Caco-2 (cell line): Measurements from ENCODE around the gene NAA80. TPM values are rescaled to one million over a fixed set of nuclear protein-coding genes. Genes with fewer than 3 reads are reported as not detected.
A peak's percentile ranks its signal among the peaks of the same experiment; 100 is the strongest.

Experiments used
- BruUV-seq: library from RNA; stranded (reverse); fragments of 400-500 nt; replicated peaks from 2 replicates; lab custom pipeline; 2021; lab: Mats Ljungman, UMichigan
- CTCF ChIA-PET: fragments of 300-600 bp; sonication (Branson Sonifier 250); formaldehyde crosslinking; loops from one replicate; lab custom pipeline; 2022; ENCODE audit warnings: antibody characterized with exemption; lab: Charles Lee
- POLR2A ChIA-PET: fragments of 300-600 bp; sonication (Branson Sonifier 250); formaldehyde crosslinking; loops from one replicate; lab custom pipeline; 2022; ENCODE audit warnings: antibody characterized with exemption; lab: Charles Lee
- DNase-seq, 2 experiments: peaks; one replicate each; pipeline versions ENCODE4 v3.0.0 to v3.0.0-alpha.2; 2020 to 2022
- H3K27me3 ChIP-seq: replicated peaks from 2 replicates; pipeline ENCODE4 v1.6.0; 2011; ENCODE audit warnings: low read length; ENCODE audit not compliant: control insufficient read depth, insufficient read depth
- H3K36me3 ChIP-seq: 2 replicates; pipeline ENCODE4 v1.5.1; 2011; ENCODE audit warnings: low read length; ENCODE audit not compliant: control insufficient read depth, insufficient read depth
- H3K4me1 ChIP-seq: fragments of 250-450 bp; sonication (Bioruptor Pico); 2 replicates; pipeline ENCODE4 v1.5.1; 2020; ENCODE audit warnings: mild to moderate bottlenecking
- H3K4me3 ChIP-seq: 2 replicates; pipeline ENCODE4 v1.5.1; 2011; ENCODE audit warnings: low read depth, mild to moderate bottlenecking, control low read depth, low read length
- H3K9me3 ChIP-seq: fragments of 250-450 bp; sonication (Bioruptor Pico); 2 replicates; pipeline ENCODE4 v1.5.1; 2020; ENCODE audit warnings: mild to moderate bottlenecking, moderate library complexity
- H3K27ac Mint-ChIP-seq: one replicate; pipeline ENCODE4 v1.8.0; 2022; ENCODE audit warnings: mixed read lengths; ENCODE audit not compliant: unreplicated experiment
- H3K27me3 Mint-ChIP-seq: one replicate; pipeline ENCODE4 v1.8.0; 2022; ENCODE audit warnings: mixed read lengths; ENCODE audit not compliant: insufficient read depth, unreplicated experiment
- H3K36me3 Mint-ChIP-seq: one replicate; pipeline ENCODE4 v1.8.0; 2022; ENCODE audit warnings: mild to moderate bottlenecking, mixed read lengths; ENCODE audit not compliant: insufficient read depth, unreplicated experiment
- H3K4me1 Mint-ChIP-seq: one replicate; pipeline ENCODE4 v1.8.0; 2022; ENCODE audit warnings: low read depth, mixed read lengths; ENCODE audit not compliant: unreplicated experiment
- H3K4me3 Mint-ChIP-seq: one replicate; pipeline ENCODE4 v1.8.0; 2022; ENCODE audit warnings: mild to moderate bottlenecking, moderate library complexity, mixed read lengths; ENCODE audit not compliant: unreplicated experiment
- H3K9me3 Mint-ChIP-seq: one replicate; pipeline ENCODE4 v1.8.0; 2022; ENCODE audit warnings: mixed read lengths; ENCODE audit not compliant: unreplicated experiment
- intact Hi-C: fragments of 100-400 bp; cut with micrococcal nuclease; formaldehyde crosslinking; loops from one replicate; pipeline ENCODE4 v1.10.0; 2022; ENCODE audit not compliant: unreplicated experiment
- total RNA-seq: library from RNA; stranded (reverse); gene quantifications from 2 replicates; pipeline ENCODE4 v1.2.3, GENCODE V29; 2022
- TF ChIP-seq, protein P1 (sequence below), 2 experiments: fragments of 200-600 bp in 1 of 2; IDR thresholded peaks; 1 replicate in 1 of 2; 2 replicates in 1 of 2; pipeline versions ENCODE4 v1.5.1 to v1.8.0; 2011 to 2022; ENCODE audit warnings: antibody characterized with exemption in 1 of 2, control low read depth in 1 of 2, inconsistent platforms in 1 of 2, low read depth in 1 of 2, low read length in 1 of 2, mild to moderate bottlenecking in 1 of 2, moderate library complexity in 1 of 2; ENCODE audit not compliant: insufficient read depth in 1 of 2, severe bottlenecking in 1 of 2, unreplicated experiment in 1 of 2

Gene NAA80
- total RNA-seq, 1 experiment from 2014 or later = 8.2 TPM

DNA sequence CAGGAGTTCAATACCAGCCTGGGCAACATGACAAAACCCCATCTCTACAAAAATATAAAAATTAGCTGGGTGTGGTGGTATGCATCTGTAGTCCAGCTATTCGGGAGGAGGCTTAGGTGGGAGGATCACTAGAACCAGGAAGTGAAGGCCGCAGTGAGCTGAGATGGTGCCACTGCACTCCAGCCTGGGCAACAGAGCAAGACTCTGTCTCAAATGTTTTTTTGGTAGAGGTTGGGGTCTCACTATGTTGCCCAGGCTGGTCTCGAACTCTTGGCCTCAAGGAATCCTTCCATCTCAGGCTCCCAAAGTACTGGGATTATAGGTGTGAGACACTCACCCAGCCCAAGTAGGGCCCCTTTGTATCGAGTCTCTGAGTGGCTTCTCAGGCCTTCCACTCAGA is 5.1 kb downstream of the NAA80 start:
- intact Hi-C loops = no loop called here

DNA sequence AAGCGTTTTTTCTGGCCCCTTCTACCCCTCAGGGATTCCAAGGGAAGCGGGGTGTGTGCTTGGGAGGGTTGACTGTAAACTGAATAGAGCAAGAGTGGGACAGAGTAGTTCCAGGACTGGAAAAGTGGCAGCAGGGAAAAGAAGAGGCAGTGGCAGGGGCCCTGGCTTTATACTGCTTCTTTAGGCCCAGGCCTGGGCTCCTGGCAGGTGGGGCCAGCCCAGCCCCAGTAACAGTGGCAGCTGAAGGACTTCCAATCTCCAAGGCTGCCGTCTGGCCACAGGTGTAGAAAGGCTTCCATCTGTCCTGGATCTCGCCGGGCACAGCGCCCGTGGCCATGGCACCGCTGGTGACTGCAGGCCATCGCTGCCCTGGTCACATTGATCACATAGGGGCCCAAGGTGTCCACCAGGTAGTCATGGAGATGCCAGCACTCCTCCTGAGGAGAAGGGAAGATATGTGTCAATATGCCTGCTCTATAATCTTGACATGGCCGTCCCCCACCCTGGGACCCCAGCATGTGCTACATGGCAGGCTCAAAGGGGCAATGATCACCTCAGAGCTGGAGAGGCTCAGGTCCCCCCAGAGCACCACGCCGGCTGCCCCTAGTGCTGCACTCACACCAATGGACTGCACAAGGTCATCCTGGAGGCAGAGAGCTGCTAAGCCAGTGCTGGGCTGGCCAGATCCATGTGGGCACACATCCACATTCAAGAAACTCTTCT is 6.0 kb downstream of the NAA80 start:
- no peak overlapping the region for H3K4me3 ChIP-seq
- intact Hi-C loops = no loop called here
- BruUV-seq = no TSS peak

More for the DNA sequence above, 5.1 kb downstream of the NAA80 start:
- TF ChIP-seq, protein P1, sequence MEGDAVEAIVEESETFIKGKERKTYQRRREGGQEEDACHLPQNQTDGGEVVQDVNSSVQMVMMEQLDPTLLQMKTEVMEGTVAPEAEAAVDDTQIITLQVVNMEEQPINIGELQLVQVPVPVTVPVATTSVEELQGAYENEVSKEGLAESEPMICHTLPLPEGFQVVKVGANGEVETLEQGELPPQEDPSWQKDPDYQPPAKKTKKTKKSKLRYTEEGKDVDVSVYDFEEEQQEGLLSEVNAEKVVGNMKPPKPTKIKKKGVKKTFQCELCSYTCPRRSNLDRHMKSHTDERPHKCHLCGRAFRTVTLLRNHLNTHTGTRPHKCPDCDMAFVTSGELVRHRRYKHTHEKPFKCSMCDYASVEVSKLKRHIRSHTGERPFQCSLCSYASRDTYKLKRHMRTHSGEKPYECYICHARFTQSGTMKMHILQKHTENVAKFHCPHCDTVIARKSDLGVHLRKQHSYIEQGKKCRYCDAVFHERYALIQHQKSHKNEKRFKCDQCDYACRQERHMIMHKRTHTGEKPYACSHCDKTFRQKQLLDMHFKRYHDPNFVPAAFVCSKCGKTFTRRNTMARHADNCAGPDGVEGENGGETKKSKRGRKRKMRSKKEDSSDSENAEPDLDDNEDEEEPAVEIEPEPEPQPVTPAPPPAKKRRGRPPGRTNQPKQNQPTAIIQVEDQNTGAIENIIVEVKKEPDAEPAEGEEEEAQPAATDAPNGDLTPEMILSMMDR (IDR thresholded peaks at IDR 0.05; ENCODE audit: insufficient read depth in 1 of 2, low read depth in 1 of 2, low read length in 1 of 2, severe bottlenecking in 1 of 2, unreplicated experiment in 1 of 2) = no peak
- H3K27me3 ChIP-seq = no peaks in the 10 kb centered on the region
- no peaks in the 10 kb centered on the region for H3K9me3 ChIP-seq
- Mint-ChIP-seq H3K4me3 (no peak overlapping the region), H3K36me3 (peaks cover 29% of the 10 kb centered on the region), H3K9me3 (no peaks in the 10 kb centered on the region), H3K27ac (no peak overlapping the region), H3K27me3 (no peaks in the 10 kb centered on the region), H3K4me1 (peaks cover 22% of the 10 kb centered on the region)
- peaks cover 10% of the 10 kb centered on the region for H3K4me1 ChIP-seq
- POLR2A ChIA-PET = no interaction called here
- peaks cover 5% of the 10 kb centered on the region; the same call in 1 of the 2 replicates for H3K36me3 ChIP-seq
- CTCF ChIA-PET = no interaction called here
- H3K4me3 ChIP-seq = no peak overlapping the region
- BruUV-seq = no TSS peak
- no peak for DNase-seq

More for the DNA sequence above, 6.0 kb downstream of the NAA80 start:
- ChIA-PET CTCF (no interaction called here), POLR2A (interaction anchor here (0.9 to 1.8 kb wide), 2 partner anchors 44 to 57 kb away, joined by 3 to 11 read pairs; partner anchors contain the start of genes CYB561D2 and NPRL2)
- no peaks in the 10 kb centered on the region for H3K9me3 Mint-ChIP-seq
- no peak for DNase-seq
- H3K4me3 Mint-ChIP-seq = peak overlapping the region; percentile 85
- no peaks in the 10 kb centered on the region for H3K27me3 ChIP-seq
- TF ChIP-seq, protein P1 (IDR thresholded peaks at IDR 0.05; ENCODE audit: insufficient read depth in 1 of 2, low read depth in 1 of 2, low read length in 1 of 2, severe bottlenecking in 1 of 2, unreplicated experiment in 1 of 2) = no peak
- no peaks in the 10 kb centered on the region for H3K27me3 Mint-ChIP-seq
- peaks cover 7% of the 10 kb centered on the region for H3K36me3 ChIP-seq
- H3K9me3 ChIP-seq = no peaks in the 10 kb centered on the region
- peaks cover 20% of the 10 kb centered on the region for H3K4me1 Mint-ChIP-seq
- peaks cover 33% of the 10 kb centered on the region for H3K36me3 Mint-ChIP-seq
- peaks cover 10% of the 10 kb centered on the region for H3K4me1 ChIP-seq
- peak overlapping the region; percentile 98 for H3K27ac Mint-ChIP-seq
